Heart right ventricle (tissue), 16 donors: ENCODE measurements around the gene TMEFF1. TPM values are rescaled to one million over a fixed set of nuclear protein-coding genes. Genes with fewer than 3 reads are reported as not detected.

ENCODE experiments used
- ATAC-seq, 8 donors: fragments of 200-7000 bp; cut with Tn5 transposase; one replicate each; pipeline ENCODE4 v1.9.1; 2020; ENCODE audit warnings: mild to moderate bottlenecking in 8 of 8, moderate library complexity in 8 of 8, moderate number of reproducible peaks in 1 of 8
- DNase-seq, 2 donors: peaks; one replicate each; pipeline ENCODE4 v3.0.0-alpha.2; 2020
- H3K27ac ChIP-seq, 10 donors: fragments of 200-600 bp; sonication (generic) in 2 of 10; one replicate each; pipeline versions ENCODE4 v1.5.0 to v1.8.0; 2020 to 2022; ENCODE audit warnings: mild to moderate bottlenecking in 3 of 10
- H3K27me3 ChIP-seq, 7 donors: fragments of 200-600 bp; one replicate each; pipeline ENCODE4 v1.8.0; 2021 to 2022; ENCODE audit warnings: mild to moderate bottlenecking in 2 of 7
- H3K36me3 ChIP-seq, 9 donors: fragments of 200-600 bp; sonication (generic) in 1 of 9; one replicate each; pipeline versions ENCODE4 v1.5.0 to v1.8.0; 2020 to 2022; ENCODE audit warnings: mild to moderate bottlenecking in 2 of 9
- H3K4me1 ChIP-seq, 9 donors: fragments of 200-600 bp; sonication (generic) in 1 of 9; one replicate each; pipeline versions ENCODE4 v1.5.0 to v1.8.0; 2020 to 2022; ENCODE audit warnings: mild to moderate bottlenecking in 4 of 9
- H3K4me3 ChIP-seq, 10 donors: fragments of 200-600 bp; sonication (generic) in 2 of 10; one replicate each; pipeline versions ENCODE4 v1.5.0 to v1.8.0; 2020 to 2022; ENCODE audit warnings: mild to moderate bottlenecking in 7 of 10, moderate library complexity in 2 of 10
- H3K9me3 ChIP-seq, 11 donors: fragments of 200-600 bp in 10 of 11; sonication (generic) in 2 of 11; one replicate each; pipeline versions ENCODE4 v1.5.0 to v1.8.0; 2013 to 2022; ENCODE audit warnings: mild to moderate bottlenecking in 2 of 11, control low read depth in 1 of 11, moderate library complexity in 1 of 11
- WGBS, 2 donors: extraction: QIAGEN DNeasy Blood & Tissue Kit; methylation state at CpG; one replicate each; pipeline ENCODE4 v1.1.7; 2013; ENCODE audit warnings: inconsistent platforms in 1 of 2; 5-methylcytosine and 5-hydroxymethylcytosine counted together
- intact Hi-C, 10 donors: fragments of 100-400 bp; cut with DNase I; formaldehyde crosslinking; loops; one replicate each; pipeline versions ENCODE4 v1.11.1 to v1.14.2; 2022
- polyA plus RNA-seq, 2 donors: library from polyadenylated mRNA; stranded (reverse); fragments of 200-250 nt; gene quantifications; one replicate each; pipeline ENCODE4 v1.2.3, GENCODE V29; 2013
- total RNA-seq, 10 donors: library from RNA; stranded (reverse); fragmentation: NEBNext Ultra II Directional in 3 of 10; extraction: Animal tissue kit (Norgen Biotek cat#: 25700) in 3 of 10; gene quantifications; one replicate each; pipeline versions ENCODE4 v1.2.1 to v1.2.4, GENCODE V29; 2021 to 2023
- TF ChIP-seq, protein P1 (sequence below), 9 donors: fragments of 200-600 bp; sonication (generic) in 2 of 9; IDR thresholded peaks; one replicate each; pipeline versions ENCODE4 v1.5.0 to v1.8.0; 2021 to 2022; ENCODE audit warnings: antibody characterized with exemption in 9 of 9, mild to moderate bottlenecking in 5 of 9, moderate library complexity in 1 of 9
- donor health status: Arrhythmogenic right ventricular cardiomyopathy.
- donor health status: ischemic (EF 13 %, LVEDD 7.1; RV severe dilation, severe dysfunction).
- donor health status: healthy with polysubstance abuse.
- donor health status: DM: no; HTN: yes; CAD: no.
- donor health status: DM: no; HTN: no; CAD: no.
- donor health status: ischemic (EF 25% LVEDD 6.9; RV normal size, moderate dysfunction).
- donor health status: ischemic (EF 25% LVEDD 5.7; RV mildly dilated, moderate dysfunction).
- donor health status: healthy.
- donor health status: DM: yes; HTN: yes; CAD: no.
- donor health status: Ischemic cardiomyopathy.
- donor health status: ischemic (EF 35%, LVEDD 5.7; RV mildly dilated, moderate dysfunction).
- donor health status: nonischemic (EF 11% LVEDD 7.7; RV severe dilation, severe dysfunction).
- donor health status: DM: yes; HTN: yes; CAD: no.
- donor health status: PGD.
- donor health status: ischemic (EF 29% LVEDD 5.4; RV normal size, mild dysfunction).
- donor health status: nonischemic (EF 23%, LVEDD 6.1; RV moderate dilation, normal function).

Gene TMEFF1
- total and polyA plus RNA-seq, 12 donors, result 0.03 to 0.60 (median 0.18) TPM; not detected in 7

GRCh38 chr9:100443781-100444768, 28.9 kb upstream of the TMEFF1 start:
- H3K27me3 ChIP-seq, result no peaks in the 10 kb centered on the region
- H3K4me1 ChIP-seq, result peaks cover 0 to 30% (median 7%) of the 10 kb centered on the region in 9 donors
- 60 to 62% methylated on average over 4 of the region's 4 CpGs for WGBS, 2 donors
- DNase-seq (no peak), ATAC-seq (no peak)
- TF ChIP-seq, protein P1, sequence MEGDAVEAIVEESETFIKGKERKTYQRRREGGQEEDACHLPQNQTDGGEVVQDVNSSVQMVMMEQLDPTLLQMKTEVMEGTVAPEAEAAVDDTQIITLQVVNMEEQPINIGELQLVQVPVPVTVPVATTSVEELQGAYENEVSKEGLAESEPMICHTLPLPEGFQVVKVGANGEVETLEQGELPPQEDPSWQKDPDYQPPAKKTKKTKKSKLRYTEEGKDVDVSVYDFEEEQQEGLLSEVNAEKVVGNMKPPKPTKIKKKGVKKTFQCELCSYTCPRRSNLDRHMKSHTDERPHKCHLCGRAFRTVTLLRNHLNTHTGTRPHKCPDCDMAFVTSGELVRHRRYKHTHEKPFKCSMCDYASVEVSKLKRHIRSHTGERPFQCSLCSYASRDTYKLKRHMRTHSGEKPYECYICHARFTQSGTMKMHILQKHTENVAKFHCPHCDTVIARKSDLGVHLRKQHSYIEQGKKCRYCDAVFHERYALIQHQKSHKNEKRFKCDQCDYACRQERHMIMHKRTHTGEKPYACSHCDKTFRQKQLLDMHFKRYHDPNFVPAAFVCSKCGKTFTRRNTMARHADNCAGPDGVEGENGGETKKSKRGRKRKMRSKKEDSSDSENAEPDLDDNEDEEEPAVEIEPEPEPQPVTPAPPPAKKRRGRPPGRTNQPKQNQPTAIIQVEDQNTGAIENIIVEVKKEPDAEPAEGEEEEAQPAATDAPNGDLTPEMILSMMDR (IDR thresholded peaks at IDR 0.05), result no peak
- no peak overlapping the region for H3K4me3 ChIP-seq
- intact Hi-C loops, result loop anchor here in 2 of 10 donors (5.0 to 10.0 kb wide), 2 partner anchors 151 to 153 kb away; no protein-coding TSS in a partner anchor
- peaks cover 0 to 46% (median 5%) of the 10 kb centered on the region in 9 donors for H3K36me3 ChIP-seq
- H3K9me3 ChIP-seq, result no peaks in the 10 kb centered on the region
- H3K27ac ChIP-seq, result no peak overlapping the region

GRCh38 chr9:100445161-100445902, 27.6 kb upstream of the TMEFF1 start:
- 34 to 58% methylated on average over 1 of the region's 1 CpG for WGBS, 2 donors
- no peak overlapping the region for H3K4me3 ChIP-seq
- ATAC-seq (peak in 3 of 8 donors; percentile 28 to 52 (median 44)), DNase-seq (no peak)
- no peak overlapping the region for H3K27ac ChIP-seq
- intact Hi-C loops, result loop anchor here in 2 of 10 donors (5.0 to 10.0 kb wide), 2 partner anchors 149 to 152 kb away; no protein-coding TSS in a partner anchor
- peaks cover 0 to 30% (median 7%) of the 10 kb centered on the region in 9 donors for H3K4me1 ChIP-seq
- H3K9me3 ChIP-seq, result no peaks in the 10 kb centered on the region
- H3K27me3 ChIP-seq, result no peaks in the 10 kb centered on the region
- peaks cover 0 to 46% (median 5%) of the 10 kb centered on the region in 9 donors for H3K36me3 ChIP-seq
- TF ChIP-seq, protein P1 (IDR thresholded peaks at IDR 0.05), result peak in 2 of 9 donors; percentile 26 to 28

DNA sequence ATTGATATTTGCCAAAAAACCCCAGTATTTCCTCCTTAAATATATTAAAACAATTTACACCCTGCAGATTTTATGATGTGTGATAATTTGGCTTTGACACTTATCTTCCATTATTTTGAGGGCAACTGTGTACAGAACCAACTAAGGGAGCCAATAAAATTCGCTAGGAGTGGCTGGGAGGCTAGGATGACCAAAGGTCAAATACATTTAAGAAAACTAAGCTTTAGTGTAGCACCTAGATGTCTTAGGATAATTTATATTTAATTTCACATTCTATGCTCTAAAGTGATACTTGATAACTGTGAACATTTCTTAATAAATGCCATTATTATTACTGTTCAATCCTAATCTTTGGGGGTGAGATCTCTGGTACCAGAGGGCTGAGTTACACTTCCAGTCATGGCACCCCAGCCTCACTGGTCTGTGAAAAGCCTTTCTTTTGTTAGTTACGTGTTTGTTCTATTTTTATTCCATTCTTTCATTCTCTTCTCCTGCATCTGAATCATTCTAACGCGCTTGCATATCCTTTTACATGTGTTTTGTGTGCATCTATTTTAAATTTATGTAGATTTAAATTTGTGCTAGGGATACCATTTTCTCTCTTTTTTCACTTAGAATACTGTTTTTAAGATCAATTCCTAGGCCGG, 26.9 kb upstream of the TMEFF1 start:
- Histone ChIP-seq H3K36me3 (peaks cover 0 to 53% (median 5%) of the 10 kb centered on the region in 9 donors), H3K4me1 (peaks cover 0 to 30% (median 7%) of the 10 kb centered on the region in 9 donors), H3K27me3 (no peaks in the 10 kb centered on the region), H3K9me3 (no peaks in the 10 kb centered on the region), H3K27ac (no peak overlapping the region), H3K4me3 (no peak overlapping the region)
- 87% methylated on average over 5 of the region's 5 CpGs for WGBS, 2 donors
- ATAC-seq, result no peak
- TF ChIP-seq, protein P1 (IDR thresholded peaks at IDR 0.05), result no peak
- DNase-seq, result no peak
- intact Hi-C loops, result loop anchor here in 2 of 10 donors (5.0 to 10.0 kb wide), 2 partner anchors 149 to 151 kb away; no protein-coding TSS in a partner anchor
